GM12878 (cell line): ENCODE data around the gene TCERG1L. TPM values are rescaled to one million over a fixed set of nuclear protein-coding genes. Genes with fewer than 3 reads are reported as not detected.

Experiments used
- ATAC-seq: fragments of 200-7000 bp; cut with Tn5 transposase; 3 replicates; pipeline ENCODE4 v1.9.1; 2020; ENCODE audit warnings: mild to moderate bottlenecking, moderate library complexity
- BruUV-seq: library from RNA; stranded (reverse); fragments of 400-500 nt; replicated peaks from 2 replicates; lab custom pipeline; 2021; lab: Mats Ljungman, UMichigan
- CTCF ChIA-PET: fragments of 300-600 bp; sonication (Branson Sonifier 250); formaldehyde crosslinking; extraction: SDS; loops from one replicate; lab custom pipeline; 2021; ENCODE audit warnings: inconsistent platforms; lab: Yijun Ruan, JAX
- POLR2A ChIA-PET: fragments of 350-600 bp; formaldehyde crosslinking; extraction: SDS; loops from one replicate; lab custom pipeline; 2021; ENCODE audit warnings: inconsistent platforms; lab: Charles Lee
- RAD21 ChIA-PET: fragments of 300-600 bp; sonication (Branson Sonifier 250); formaldehyde crosslinking; loops from one replicate; lab custom pipeline; 2023; ENCODE audit warnings: antibody characterized with exemption; ENCODE audit not compliant: unreplicated experiment; lab: Charles Lee
- SMC1A ChIA-PET: fragments of 300-600 bp; sonication (Branson Sonifier 250); formaldehyde crosslinking; loops from one replicate; lab custom pipeline; 2023; ENCODE audit not compliant: unreplicated experiment, uncharacterized antibody; lab: Charles Lee
- DNase-seq: peaks from one replicate; pipeline ENCODE4 v3.0.0-alpha.2; 2011; ENCODE audit warnings: low read depth, low spot score
- FAIRE-seq: peaks from 3 replicates; lab custom pipeline; 2011; peaks lifted over from hg19 to GRCh38; lab: Jason Lieb, UNC
- H2AFZ ChIP-seq: 2 replicates; pipeline ENCODE4 v1.6.0; 2011; ENCODE audit warnings: low read depth, low read length, control low read depth; ENCODE audit not compliant: control insufficient read depth
- H3K27ac ChIP-seq: 2 replicates; pipeline ENCODE4 v1.5.1; 2011; ENCODE audit warnings: control low read depth; ENCODE audit not compliant: control insufficient read depth, insufficient read depth
- H3K27me3 ChIP-seq, 2 experiments: replicated peaks in 1 of 2; 2 replicates each; pipeline versions ENCODE4 v1.6.0 to v1.6.1; 2011; ENCODE audit warnings: low read length in 1 of 2; ENCODE audit not compliant: control insufficient read depth in 2 of 2, insufficient read depth in 2 of 2
- H3K36me3 ChIP-seq, 2 experiments: 2 replicates each; pipeline ENCODE4 v1.5.1; 2011; ENCODE audit warnings: low read length in 1 of 2; ENCODE audit not compliant: control insufficient read depth in 2 of 2, insufficient read depth in 2 of 2
- H3K4me1 ChIP-seq: 2 replicates; pipeline ENCODE4 v1.6.1; 2011; ENCODE audit warnings: mild to moderate bottlenecking, low read length, moderate library complexity, mixed read lengths; ENCODE audit not compliant: control insufficient read depth, insufficient read depth
- H3K4me2 ChIP-seq: 2 replicates; pipeline ENCODE4 v1.6.0; 2011; ENCODE audit warnings: control low read depth; ENCODE audit not compliant: control insufficient read depth, insufficient read depth
- H3K4me3 ChIP-seq: fragments of 200-600 bp; sonication (generic); 2 replicates; pipeline ENCODE4 v1.5.1; 2016
- H3K79me2 ChIP-seq: 2 replicates; pipeline ENCODE4 v1.6.0; 2011; ENCODE audit warnings: low read length; ENCODE audit not compliant: control insufficient read depth, insufficient read depth
- H3K9ac ChIP-seq: 2 replicates; pipeline ENCODE4 v1.8.0; 2011; ENCODE audit warnings: low read length, control low read depth, mixed read lengths; ENCODE audit not compliant: control insufficient read depth, insufficient read depth
- H3K9me3 ChIP-seq: replicated peaks from 3 replicates; pipeline ENCODE4 v1.5.1; 2011; ENCODE audit warnings: mild to moderate bottlenecking, low read length; ENCODE audit not compliant: control insufficient read depth, insufficient read depth
- H4K20me1 ChIP-seq: 2 replicates; pipeline ENCODE4 v1.6.0; 2011; ENCODE audit not compliant: control insufficient read depth, insufficient read depth
- BCL11A ChIP-seq: IDR thresholded peaks from 2 replicates; pipeline ENCODE4 v1.6.1; 2011; ENCODE audit warnings: low read depth, low read length
- CBX3 ChIP-seq: fragments of 200-600 bp; sonication (generic); IDR thresholded peaks from 2 replicates; pipeline ENCODE4 v1.6.1; 2016; ENCODE audit warnings: low read depth, borderline replicate concordance
- FOXK2 ChIP-seq: fragments of 450-650 bp; IDR thresholded peaks from 2 replicates; pipeline ENCODE4 v1.6.1; 2017; ENCODE audit warnings: mild to moderate bottlenecking, moderate library complexity
- GATAD2B ChIP-seq: fragments of 450-650 bp; conservative IDR thresholded peaks from 2 replicates; pipeline ENCODE4 v1.6.1; 2017; ENCODE audit warnings: low read depth, mild to moderate bottlenecking, moderate library complexity
- IKZF2 ChIP-seq, 2 experiments: fragments of 450-650 bp; IDR thresholded peaks; 2 replicates each; pipeline ENCODE4 v1.6.1; 2017; ENCODE audit warnings: mild to moderate bottlenecking in 2 of 2, moderate library complexity in 2 of 2
- PKNOX1 ChIP-seq: fragments of 450-650 bp; IDR thresholded peaks from 2 replicates; pipeline ENCODE4 v1.6.1; 2016; ENCODE audit warnings: mild to moderate bottlenecking
- SREBF2 ChIP-seq: IDR thresholded peaks from 2 replicates; pipeline ENCODE4 v1.6.1; 2012; ENCODE audit warnings: mild to moderate bottlenecking, low read length
- SUZ12 ChIP-seq: fragments of 200-600 bp; sonication (generic); IDR thresholded peaks from one replicate; pipeline ENCODE4 v1.6.1; 2018; ENCODE audit warnings: antibody characterized with exemption, mild to moderate bottlenecking; ENCODE audit not compliant: unreplicated experiment
- ZNF687 ChIP-seq: fragments of 450-650 bp; IDR thresholded peaks from 2 replicates; pipeline ENCODE4 v1.6.1; 2017; ENCODE audit warnings: mild to moderate bottlenecking, moderate library complexity
- WGBS: methylation state at CpG from one replicate; pipeline ENCODE4 v1.1.6; 2016; ENCODE audit warnings: low lambda C conversion rate; ENCODE audit not compliant: insufficient replicate concordance, insufficient coverage; ENCODE audit errors: missing lambda C conversion rate; 5-methylcytosine and 5-hydroxymethylcytosine counted together
- in situ Hi-C: fragments of 300-500 bp; cut with MboI; formaldehyde crosslinking; loops from 9 replicates; pipeline ENCODE4 v1.14.3; 2018; ENCODE audit warnings: mixed read lengths
- intact Hi-C: fragments of 100-400 bp; cut with micrococcal nuclease; formaldehyde crosslinking; loops from one replicate; pipeline ENCODE4 v1.14.2; 2022; ENCODE audit not compliant: unreplicated experiment
- polyA plus RNA-seq, 11 experiments: library from polyadenylated mRNA; depleted of rRNA in 4 of 11; unstranded in 6 of 11; stranded (reverse) in 5 of 11; fragments of >200 nt; fragmentation: Nextera tagmentation in 4 of 11; fragmentation: Illumina TruSeq in 1 of 11; extraction: Ambion mirVana in 4 of 11; extraction: Trizol in 1 of 11; gene quantifications; 1 replicate in 1 of 11; 2 replicates in 10 of 11; pipeline versions ENCODE4 v1.2.1 to v1.2.3, GENCODE V29; 2011 to 2016; ENCODE audit warnings: inconsistent platforms in 2 of 11, missing spikeins in 2 of 11, low read depth in 1 of 11
- total RNA-seq, 4 experiments: library from RNA; depleted of rRNA in 3 of 4; stranded (reverse); fragments of >200 nt in 3 of 4; fragmentation: Illumina TruSeq in 1 of 4; extraction: Trizol in 1 of 4; gene quantifications; 2 replicates each; pipeline versions ENCODE4 v1.2.1 to v1.2.3, GENCODE V29; 2013 to 2021

The TCERG1L gene
- total and polyA plus RNA-seq, 10 of the 15 experiments (the other 5 are each of a cell fraction or from before 2014, with no cell fraction given): not detected

- in situ Hi-C loops: no loop called here
- no TSS peak for BruUV-seq
- no peak overlapping the region for H3K4me2 ChIP-seq
- no peak overlapping the region for H2AFZ ChIP-seq
- H3K27me3 ChIP-seq: no peaks in the 10 kb centered on the region; a peak in 1 of 4 replicates
- no peaks in the 10 kb centered on the region for H3K79me2 ChIP-seq
- no peak for TF ChIP-seq CBX3
- no peak for TF ChIP-seq FOXK2
- POLR2A ChIA-PET: no interaction called here
- no peak overlapping the region for H3K27ac ChIP-seq
- H3K4me1 ChIP-seq: no peaks in the 10 kb centered on the region
- no peaks in the 10 kb centered on the region for H3K36me3 ChIP-seq
- intact Hi-C loops: no loop called here
- no peaks in the 10 kb centered on the region for H4K20me1 ChIP-seq
- no peak for ATAC-seq
- CTCF ChIA-PET: no interaction called here
- H3K9me3 ChIP-seq: no peaks in the 10 kb centered on the region; the same call in 2 of the 3 replicates
- no peak overlapping the region for H3K4me3 ChIP-seq
- no peak overlapping the region for H3K9ac ChIP-seq
- WGBS: 41% methylated on average over 17 of the region's 17 CpGs
- FAIRE-seq: no peak
- SMC1A ChIA-PET: no interaction called here
- DNase-seq: no peak
- RAD21 ChIA-PET: no interaction called here
Measured at GRCh38 chr10:131214521-131215244, 96.8 kb downstream of the TCERG1L start.

GRCh38 chr10:131213741-131214505, 97.6 kb downstream of the TCERG1L start:
- Histone ChIP-seq H3K4me3 (no peak overlapping the region), H3K79me2 (no peaks in the 10 kb centered on the region), H3K27ac (no peak overlapping the region), H3K4me1 (no peaks in the 10 kb centered on the region), H3K27me3 (no peaks in the 10 kb centered on the region; a peak in 1 of 4 replicates), H3K4me2 (no peak overlapping the region), H3K36me3 (no peaks in the 10 kb centered on the region), H3K9me3 (no peaks in the 10 kb centered on the region; the same call in 2 of the 3 replicates), H4K20me1 (no peaks in the 10 kb centered on the region), H3K9ac (no peak overlapping the region), H2AFZ (no peak overlapping the region)
- intact Hi-C loops: no loop called here
- BruUV-seq: no TSS peak
- WGBS: 24% methylated on average over 9 of the region's 9 CpGs
- no peak for ATAC-seq
- ChIA-PET SMC1A (no interaction called here), CTCF (no interaction called here), RAD21 (no interaction called here), POLR2A (no interaction called here)
- DNase-seq: no peak
- in situ Hi-C loops: no loop called here
- no peak for FAIRE-seq
- TF ChIP-seq SUZ12 (no peak), ZNF687 (no peak), SREBF2 (no peak), BCL11A (no peak), GATAD2B (no peak), IKZF2 (IDR thresholded peaks at IDR 0.05) (no peak), PKNOX1 (no peak)
